Rectal smooth muscle tissue (tissue), 1 donor: ENCODE results near the gene PHF8.

Experiments used
- H3K27ac ChIP-seq: one replicate; pipeline ENCODE4 v1.7.0; 2013; ENCODE audit warnings: low read depth, low read length, inconsistent platforms
- H3K27me3 ChIP-seq: one replicate; pipeline ENCODE4 v1.7.0; 2013; ENCODE audit warnings: low read length; ENCODE audit not compliant: control insufficient read depth, insufficient read depth
- H3K36me3 ChIP-seq: one replicate; pipeline ENCODE4 v1.7.0; 2013; ENCODE audit warnings: low read length; ENCODE audit not compliant: control insufficient read depth, insufficient read depth
- H3K4me1 ChIP-seq: one replicate; pipeline ENCODE4 v1.7.0; 2013; ENCODE audit warnings: low read length; ENCODE audit not compliant: control insufficient read depth, insufficient read depth
- H3K4me3 ChIP-seq: one replicate; pipeline ENCODE4 v1.7.0; 2013; ENCODE audit warnings: low read length
- H3K9ac ChIP-seq: one replicate; pipeline ENCODE4 v1.7.0; 2013; ENCODE audit warnings: low read length

The PHF8 gene

DNA sequence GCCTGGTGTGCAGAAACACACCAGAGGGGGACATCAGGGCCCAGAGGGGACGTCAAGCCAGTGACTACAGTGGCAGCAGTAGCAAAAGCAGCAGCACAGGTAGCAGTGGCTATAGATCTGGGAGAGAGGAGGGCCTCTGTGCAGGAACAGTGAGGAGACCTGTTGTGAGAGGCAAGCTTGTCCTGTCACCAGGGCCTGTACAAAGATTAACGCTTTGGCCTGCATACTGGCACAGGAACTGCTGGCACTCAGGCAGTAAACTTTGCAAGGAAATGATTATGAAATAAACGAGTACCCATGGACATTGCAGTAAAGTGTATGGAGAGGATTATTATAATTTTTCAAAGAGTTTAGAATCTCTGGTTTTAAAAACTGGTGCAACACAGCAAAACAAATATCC lies 5.5 kb upstream of the PHF8 start:
- no peak overlapping the region for H3K9ac ChIP-seq
- no peak overlapping the region for H3K27ac ChIP-seq
- H3K36me3 ChIP-seq: no peaks in the 10 kb centered on the region
- H3K4me3 ChIP-seq: no peak overlapping the region
- no peaks in the 10 kb centered on the region for H3K27me3 ChIP-seq
- H3K4me1 ChIP-seq: no peaks in the 10 kb centered on the region

DNA sequence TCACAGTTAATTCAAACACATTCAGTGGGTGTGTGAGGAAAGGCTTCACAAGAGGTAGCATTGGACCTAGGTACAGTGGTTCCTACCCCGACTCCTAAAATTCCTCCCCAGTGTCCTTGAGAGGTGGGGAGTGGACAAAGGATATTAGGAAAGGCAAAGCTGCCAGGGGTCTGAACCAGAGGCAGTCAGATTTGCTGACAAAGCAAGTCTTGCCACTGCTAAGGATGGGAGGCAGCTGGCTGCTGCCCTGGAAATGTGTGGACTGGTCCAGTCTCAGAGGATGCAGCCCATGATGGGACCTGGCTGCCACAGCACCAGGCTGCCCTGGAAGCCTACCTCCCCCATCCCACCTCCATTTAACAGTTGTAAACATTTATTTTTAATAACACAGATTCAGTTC lies 4.1 kb upstream of the PHF8 start:
- Histone ChIP-seq H3K4me3 (no peak overlapping the region), H3K4me1 (no peaks in the 10 kb centered on the region), H3K9ac (no peak overlapping the region), H3K36me3 (no peaks in the 10 kb centered on the region), H3K27me3 (no peaks in the 10 kb centered on the region), H3K27ac (no peak overlapping the region)

DNA sequence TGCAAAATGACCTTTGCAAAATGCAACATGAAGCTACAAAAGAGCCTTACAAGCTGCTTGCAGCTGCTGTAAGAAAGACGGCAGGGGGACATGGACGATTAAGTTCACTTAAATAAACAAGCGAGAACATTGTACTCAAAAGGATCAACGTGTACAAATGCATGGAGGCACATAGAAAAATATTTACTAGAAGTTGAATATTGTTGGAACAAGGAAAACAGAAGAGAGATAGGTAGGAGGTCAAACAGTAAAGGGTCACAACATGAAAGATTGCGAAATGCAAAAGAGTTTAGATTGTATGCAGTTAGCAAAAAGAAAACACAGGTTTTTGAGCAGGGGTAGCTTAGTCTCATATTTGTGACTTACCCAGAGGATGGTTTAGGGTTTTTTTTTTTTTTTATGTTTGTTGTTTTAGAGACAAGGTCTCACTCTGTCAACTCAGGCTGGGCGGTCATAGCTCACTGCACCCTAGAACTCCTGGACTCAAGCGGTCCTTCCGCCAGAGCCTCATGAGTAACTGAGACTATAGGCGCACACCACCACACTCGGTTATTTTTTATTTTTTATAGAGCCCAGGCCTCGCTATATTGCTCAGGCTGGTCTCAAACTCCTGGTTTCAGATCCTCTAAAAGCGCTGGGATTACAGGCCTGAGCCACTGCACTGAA lies 1.4 kb upstream of the PHF8 start:
- H3K27me3 ChIP-seq: no peaks in the 10 kb centered on the region
- H3K4me3 ChIP-seq: no peak overlapping the region
- no peak overlapping the region for H3K27ac ChIP-seq
- peaks cover 3% of the 10 kb centered on the region for H3K4me1 ChIP-seq
- H3K36me3 ChIP-seq: no peaks in the 10 kb centered on the region
- no peak overlapping the region for H3K9ac ChIP-seq

DNA sequence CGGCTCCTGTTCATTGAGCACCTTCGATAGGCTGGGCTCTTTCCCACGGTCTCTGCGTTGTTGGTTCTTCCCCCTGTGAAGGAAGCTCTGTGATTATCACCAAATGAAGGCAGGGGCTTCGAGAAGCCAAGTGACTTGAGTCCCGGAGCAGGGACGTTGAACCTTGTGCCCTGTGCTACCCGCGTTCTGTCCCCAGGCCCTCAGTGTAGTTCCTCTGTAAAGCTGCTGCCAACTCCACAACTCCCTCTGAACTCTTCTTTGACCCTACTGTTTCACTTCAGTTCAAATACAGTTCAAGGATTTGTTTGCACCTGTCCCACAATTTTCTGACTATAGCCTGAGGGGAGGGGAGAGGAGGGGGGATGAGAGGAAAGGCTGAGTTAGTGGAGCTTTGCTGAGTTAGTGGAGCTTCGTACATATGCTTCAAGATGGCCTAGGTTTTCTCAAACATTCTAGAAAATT lies 635 bp upstream of the PHF8 start:
- Histone ChIP-seq H3K27me3 (no peaks in the 10 kb centered on the region), H3K36me3 (no peaks in the 10 kb centered on the region), H3K4me3 (peak overlapping the region; percentile 67), H3K4me1 (peaks cover 3% of the 10 kb centered on the region), H3K27ac (peak overlapping the region; percentile 90), H3K9ac (no peak overlapping the region)

DNA sequence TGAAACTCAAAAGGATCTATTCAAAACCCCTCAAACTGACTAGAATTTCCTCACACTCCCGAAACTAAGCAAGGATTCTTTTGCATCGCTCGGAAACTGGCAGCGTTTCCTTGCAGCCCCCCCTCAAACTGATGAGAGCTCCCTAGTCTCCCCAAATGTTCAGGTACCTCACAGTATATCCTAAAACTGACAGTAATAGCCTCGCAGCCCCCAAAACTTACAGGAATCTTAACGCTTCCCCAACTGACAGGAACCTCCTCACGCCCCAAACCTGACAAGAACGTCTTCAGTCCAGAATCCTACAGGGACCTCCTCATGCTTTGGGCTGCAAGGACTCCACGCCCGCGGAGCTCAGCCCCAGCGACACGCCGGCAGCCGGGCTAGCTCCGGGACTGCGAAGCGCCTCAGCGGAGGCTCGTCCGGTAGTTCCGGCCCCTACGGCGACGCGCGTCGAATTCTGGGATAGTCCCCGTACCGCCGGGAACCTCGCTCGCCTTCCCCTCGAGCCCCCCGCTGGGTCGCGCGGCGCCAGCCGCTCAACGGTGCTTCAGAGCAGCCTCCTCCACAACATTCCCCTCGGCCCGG lies 640 bp downstream of the PHF8 start:
- Histone ChIP-seq H3K4me3 (peak overlapping the region; percentile 78), H3K4me1 (peaks cover 3% of the 10 kb centered on the region), H3K27me3 (no peaks in the 10 kb centered on the region), H3K27ac (peak overlapping the region; percentile 90), H3K36me3 (no peaks in the 10 kb centered on the region), H3K9ac (peak overlapping the region; percentile 74)

DNA sequence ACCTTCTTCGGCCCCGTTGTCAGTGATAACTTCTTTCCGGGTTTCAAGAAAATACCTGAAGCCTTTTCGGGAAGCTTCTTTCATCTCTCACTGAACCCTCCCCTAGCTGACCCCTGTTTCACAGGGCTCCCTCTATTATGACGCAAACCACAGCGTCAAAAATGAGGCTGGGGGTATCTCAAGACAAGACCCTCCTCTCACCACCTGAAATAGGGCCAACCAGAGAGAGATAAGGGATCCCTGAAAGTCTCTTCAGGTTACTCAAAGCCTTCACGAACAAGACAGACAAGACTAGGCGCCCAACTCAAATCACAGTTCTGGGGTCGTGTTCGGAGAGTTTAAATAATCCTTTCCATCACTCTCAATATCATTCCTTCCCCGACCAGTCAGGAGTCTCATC lies 1.2 kb downstream of the PHF8 start:
- H3K27me3 ChIP-seq: no peaks in the 10 kb centered on the region
- H3K4me3 ChIP-seq: peak overlapping the region; percentile 78
- H3K9ac ChIP-seq: no peak overlapping the region
- peak overlapping the region; percentile 90 for H3K27ac ChIP-seq
- no peaks in the 10 kb centered on the region for H3K36me3 ChIP-seq
- peaks cover 3% of the 10 kb centered on the region for H3K4me1 ChIP-seq

DNA sequence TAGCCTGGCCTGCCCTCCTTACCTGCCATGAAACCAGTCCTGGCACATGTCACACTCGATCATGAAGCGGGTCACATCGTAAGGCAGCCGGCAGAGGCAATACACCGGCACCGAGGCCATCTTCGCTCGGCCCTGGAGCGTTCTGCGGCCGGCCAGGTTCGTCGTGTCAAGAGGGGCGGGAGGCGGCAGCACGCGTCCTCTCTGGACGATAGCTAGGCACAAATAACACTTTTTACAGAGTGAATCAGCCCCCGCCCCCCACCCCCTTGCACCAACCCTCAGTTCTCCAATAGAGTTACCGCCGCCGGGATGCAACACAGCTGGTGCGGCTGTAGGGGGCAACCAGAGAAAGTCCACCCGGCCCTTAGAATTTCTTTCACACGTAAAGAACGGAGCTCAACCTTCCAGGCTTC lies 1.7 kb downstream of the PHF8 start:
- Histone ChIP-seq H3K27me3 (no peaks in the 10 kb centered on the region), H3K4me3 (peak overlapping the region; percentile 78), H3K9ac (no peak overlapping the region), H3K36me3 (no peaks in the 10 kb centered on the region), H3K4me1 (peaks cover 3% of the 10 kb centered on the region), H3K27ac (peak overlapping the region; percentile 90)

DNA sequence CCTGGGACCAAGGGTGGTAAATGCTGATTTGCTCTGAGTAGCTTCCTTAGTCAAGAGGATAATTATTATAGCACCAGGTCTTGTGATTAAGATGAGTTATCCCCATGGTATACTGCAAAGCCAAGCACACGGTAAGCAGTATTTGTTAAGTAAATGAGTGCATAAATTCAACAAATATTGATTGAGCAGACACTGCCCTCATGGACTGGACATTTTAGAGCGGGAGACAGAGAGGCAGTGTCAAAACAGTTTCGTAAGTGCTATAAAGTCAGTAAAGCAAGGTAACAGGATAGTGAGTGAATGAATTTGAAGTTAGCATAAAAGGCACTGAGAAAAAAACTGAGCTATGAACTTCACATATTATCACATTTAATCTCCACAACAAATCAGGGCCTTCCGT lies 13.9 kb downstream of the PHF8 start:
- Histone ChIP-seq H3K4me1 (no peaks in the 10 kb centered on the region), H3K27ac (no peak overlapping the region), H3K4me3 (no peak overlapping the region), H3K36me3 (no peaks in the 10 kb centered on the region), H3K9ac (no peak overlapping the region), H3K27me3 (no peaks in the 10 kb centered on the region)

DNA sequence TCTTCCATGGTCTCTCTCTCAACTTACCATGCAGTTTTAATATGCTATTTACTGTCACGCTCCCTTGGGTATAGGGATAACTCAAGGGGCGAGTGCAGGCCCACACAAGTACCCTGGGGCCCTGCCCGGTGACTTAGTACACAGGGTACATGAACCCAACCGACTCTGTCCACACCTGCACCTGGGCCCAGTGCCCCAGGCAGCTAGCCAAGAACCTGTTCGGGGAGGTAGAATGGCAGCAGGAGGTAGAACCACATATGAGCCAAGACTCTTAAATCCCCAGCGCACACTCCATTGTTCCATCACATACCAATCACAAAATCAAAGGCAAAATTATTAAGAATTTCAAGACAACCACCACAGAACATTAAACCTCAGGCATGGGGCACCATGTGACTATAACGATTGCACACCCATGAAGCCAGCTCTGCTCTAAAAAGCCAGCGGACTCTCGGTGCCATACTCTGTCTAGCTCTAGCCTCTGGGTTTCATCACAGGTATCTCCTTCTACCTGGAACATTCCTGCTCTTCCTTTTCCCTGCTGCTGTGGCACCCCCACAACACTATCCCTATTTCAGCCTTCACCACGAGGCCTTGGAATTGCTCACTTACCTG lies 14.6 kb downstream of the PHF8 start:
- Histone ChIP-seq H3K4me3 (no peak overlapping the region), H3K9ac (no peak overlapping the region), H3K27me3 (no peaks in the 10 kb centered on the region), H3K27ac (no peak overlapping the region), H3K4me1 (no peaks in the 10 kb centered on the region), H3K36me3 (no peaks in the 10 kb centered on the region)

DNA sequence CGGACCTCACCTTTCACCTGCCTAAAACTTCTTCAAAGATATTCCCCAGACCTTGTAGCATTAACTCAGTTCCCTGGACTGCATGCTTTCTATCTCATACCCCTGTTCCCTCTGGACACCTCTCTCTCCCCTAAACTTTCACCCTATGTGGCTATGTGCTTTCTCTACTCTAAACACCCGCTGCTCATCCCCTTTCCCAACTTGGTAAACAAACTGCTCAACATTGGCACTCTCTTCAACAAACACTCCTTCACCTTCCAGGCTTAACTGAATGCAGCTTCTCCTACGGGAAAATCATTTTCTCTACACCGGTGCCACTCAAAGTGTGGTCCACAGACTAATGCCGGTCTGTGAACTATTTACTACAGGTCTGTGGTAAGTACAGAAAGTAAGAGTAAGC lies 19.9 kb downstream of the PHF8 start:
- Histone ChIP-seq H3K9ac (no peak overlapping the region), H3K36me3 (no peaks in the 10 kb centered on the region)

DNA sequence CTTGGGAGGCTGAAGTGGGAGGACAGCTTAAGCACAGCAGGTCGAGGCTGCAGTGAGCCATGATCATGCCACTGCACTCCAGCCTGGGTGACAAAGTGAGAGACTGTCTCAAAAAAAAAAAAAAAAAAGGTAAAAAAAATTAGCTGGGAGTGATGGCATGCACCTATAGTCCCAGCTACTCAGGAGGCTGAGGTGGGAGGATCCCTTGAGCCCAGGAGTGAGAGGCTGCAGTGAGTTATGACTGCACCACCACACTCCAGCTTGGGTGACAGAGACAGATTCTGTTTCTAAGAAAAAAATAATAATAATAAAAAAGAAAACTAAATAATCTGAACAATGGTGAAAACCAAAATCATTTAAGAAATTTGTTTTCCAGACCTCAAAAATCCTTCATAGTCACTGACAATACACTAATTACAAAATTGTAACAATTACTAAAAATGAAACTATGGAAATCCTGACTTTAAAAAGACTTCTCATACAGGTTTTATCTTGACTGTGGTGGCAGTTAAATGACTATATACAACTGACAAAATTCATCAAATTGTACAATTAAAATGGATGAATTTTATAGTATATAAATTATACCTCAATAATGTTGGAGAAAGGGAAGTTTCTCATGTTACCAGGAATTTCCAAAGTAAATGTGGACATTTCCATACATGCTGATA lies 31.3 kb downstream of the PHF8 start:
- no peaks in the 10 kb centered on the region for H3K27me3 ChIP-seq
- H3K27ac ChIP-seq: no peak overlapping the region
- H3K36me3 ChIP-seq: peaks cover 8% of the 10 kb centered on the region
- no peaks in the 10 kb centered on the region for H3K4me1 ChIP-seq
- no peak overlapping the region for H3K4me3 ChIP-seq
- no peak overlapping the region for H3K9ac ChIP-seq

More for the DNA sequence above, 19.9 kb downstream of the PHF8 start:
- Histone ChIP-seq H3K4me1 (no peaks in the 10 kb centered on the region), H3K27ac (no peak overlapping the region), H3K4me3 (no peak overlapping the region), H3K27me3 (no peaks in the 10 kb centered on the region)

DNA sequence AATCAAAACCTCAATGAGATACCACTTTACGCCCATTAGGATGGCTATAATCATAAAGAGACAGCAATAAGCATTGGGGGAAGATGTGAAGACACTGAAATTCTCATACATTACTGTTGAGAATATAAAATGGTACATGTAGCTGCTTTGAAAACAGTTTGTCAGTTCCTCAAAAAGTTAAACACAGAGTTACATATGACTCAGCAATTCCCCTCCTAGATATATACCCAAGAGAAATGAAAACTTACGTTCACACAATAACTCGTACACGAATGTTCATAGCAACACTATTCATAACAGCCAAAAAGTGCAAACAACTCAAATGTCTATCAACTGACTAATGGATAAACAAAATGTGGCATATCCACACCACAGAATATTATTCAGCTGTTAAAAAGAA lies 36.6 kb downstream of the PHF8 start:
- no peaks in the 10 kb centered on the region for H3K27me3 ChIP-seq
- no peak overlapping the region for H3K4me3 ChIP-seq
- no peak overlapping the region for H3K27ac ChIP-seq
- H3K4me1 ChIP-seq: no peaks in the 10 kb centered on the region
- H3K9ac ChIP-seq: no peak overlapping the region
- no peaks in the 10 kb centered on the region for H3K36me3 ChIP-seq
